GM21526 (cell line): Measurements from ENCODE around the gene CRELD1.

Experiments used
- ATAC-seq: cut with Tn5 transposase; IDR thresholded peaks from one replicate; pipeline ENCODE4 v1.9.1; 2021; ENCODE audit warnings: moderate library complexity; ENCODE audit not compliant: unreplicated experiment, low FRiP score

The CRELD1 gene

DNA sequence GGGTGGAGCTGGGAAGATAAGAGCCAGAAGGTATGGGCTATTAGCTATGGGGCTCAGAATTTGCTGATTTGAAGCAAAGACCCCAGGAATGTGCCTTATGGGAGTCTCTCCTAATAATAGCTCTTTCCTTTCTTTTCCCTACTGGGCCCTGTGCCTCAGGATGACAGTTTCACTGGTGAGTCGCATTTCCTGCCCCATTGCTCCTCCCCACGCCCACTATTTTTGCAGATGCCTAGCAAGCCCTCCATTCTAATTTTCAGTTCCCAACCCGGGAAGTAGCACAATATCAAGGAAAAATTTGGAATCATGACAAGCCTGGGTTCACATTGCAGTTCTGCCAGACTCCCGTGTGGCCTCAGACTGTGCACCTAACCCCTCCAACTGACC is 30.4 kb upstream of the CRELD1 start:
- ATAC-seq, result no peak

DNA sequence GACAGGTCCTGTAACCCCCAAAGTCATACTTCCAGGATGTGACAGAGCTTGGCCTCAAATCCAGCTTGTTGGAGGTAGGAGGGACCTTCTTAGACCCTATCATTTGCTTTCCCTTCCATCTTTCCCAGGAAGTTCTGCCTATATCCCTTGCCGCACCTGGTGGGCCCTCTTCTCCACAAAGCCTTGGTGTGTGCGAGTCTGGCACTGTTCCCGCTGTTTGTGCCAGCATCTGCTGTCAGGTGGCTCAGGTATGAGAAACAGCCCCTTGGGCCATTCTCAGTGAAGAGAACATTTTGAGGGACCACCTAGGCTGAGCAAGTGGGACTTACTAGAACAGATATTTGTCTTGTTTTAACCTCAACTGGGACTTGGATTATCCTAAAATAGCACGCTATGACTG is 29.7 kb upstream of the CRELD1 start:
- ATAC-seq, result no peak

DNA sequence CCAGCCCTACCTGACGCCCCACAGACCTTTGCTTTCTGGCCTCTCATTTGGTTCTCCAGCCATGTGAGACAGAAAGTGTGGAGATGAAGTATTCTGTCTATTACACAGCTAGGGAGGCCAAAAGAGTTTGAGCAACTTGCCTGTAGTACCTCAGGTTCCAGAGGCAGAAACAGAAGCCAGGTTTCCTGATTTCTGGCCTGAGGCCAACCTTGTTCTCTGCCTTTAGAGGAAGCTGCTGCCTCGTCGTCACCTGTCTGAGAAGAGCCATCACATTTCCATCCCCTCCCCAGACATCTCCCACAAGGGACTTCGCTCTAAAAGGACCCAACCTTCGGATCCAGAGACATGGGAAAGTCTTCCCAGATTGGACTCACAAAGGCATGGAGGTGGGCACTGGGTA is 27.2 kb upstream of the CRELD1 start:
- no peak for ATAC-seq

DNA sequence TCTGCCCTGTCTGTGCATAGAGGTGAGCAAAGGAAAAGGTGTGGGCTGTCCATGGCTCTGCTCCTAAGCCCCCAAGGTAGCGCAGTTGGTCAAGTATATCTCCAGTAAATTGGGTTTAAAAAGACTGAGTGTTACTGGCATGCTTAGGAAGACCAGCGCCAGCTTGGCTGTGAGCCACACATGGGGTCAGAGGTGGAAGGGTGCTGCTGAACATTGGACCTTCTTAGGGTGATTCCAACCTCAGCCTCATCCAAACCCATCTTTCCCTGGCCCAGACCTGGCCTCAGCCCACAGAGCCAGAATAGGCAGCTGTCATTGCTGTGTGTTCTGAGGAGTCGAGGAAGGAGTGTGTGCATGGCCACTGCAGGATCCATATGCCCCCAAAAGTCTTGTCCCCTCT is 25.3 kb upstream of the CRELD1 start:
- ATAC-seq, result no peak

DNA sequence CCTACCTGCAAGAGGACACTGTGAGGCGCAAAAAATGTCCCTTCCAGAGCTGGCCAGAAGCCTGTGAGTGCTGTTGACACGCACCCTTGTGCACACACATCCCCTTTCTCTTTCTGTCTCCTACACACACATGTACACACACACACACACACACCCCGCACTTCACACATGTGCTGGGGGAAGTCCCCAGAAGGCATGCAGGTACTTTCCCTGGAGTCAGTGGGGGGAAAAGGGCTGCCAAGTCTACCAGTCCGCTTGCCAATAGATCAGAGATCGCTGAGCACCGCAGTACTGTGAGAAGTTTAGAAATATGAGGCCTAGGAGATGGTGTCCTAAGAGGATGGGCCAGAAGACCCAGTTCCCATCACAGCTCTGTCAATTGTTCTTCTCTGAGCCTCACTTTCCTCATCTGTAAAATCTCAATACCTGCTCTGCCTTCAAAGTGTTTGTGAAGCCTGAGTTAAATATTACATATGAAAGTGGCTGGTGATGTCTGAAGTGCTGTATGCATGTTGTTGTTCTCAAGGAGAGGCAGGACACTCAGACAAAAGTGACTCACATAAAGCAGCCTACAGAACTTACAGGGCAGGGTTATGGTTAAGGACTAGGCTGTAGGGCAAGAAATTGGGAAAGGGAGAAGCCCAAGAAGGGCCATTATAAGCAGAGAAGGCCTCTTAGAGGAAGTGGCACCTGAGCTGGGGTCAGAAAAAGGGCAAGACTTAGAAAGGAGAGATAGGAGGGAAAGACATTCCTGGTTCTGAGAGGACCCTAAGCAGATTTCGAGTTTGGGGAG is 24.2 kb upstream of the CRELD1 start:
- no peak for ATAC-seq

DNA sequence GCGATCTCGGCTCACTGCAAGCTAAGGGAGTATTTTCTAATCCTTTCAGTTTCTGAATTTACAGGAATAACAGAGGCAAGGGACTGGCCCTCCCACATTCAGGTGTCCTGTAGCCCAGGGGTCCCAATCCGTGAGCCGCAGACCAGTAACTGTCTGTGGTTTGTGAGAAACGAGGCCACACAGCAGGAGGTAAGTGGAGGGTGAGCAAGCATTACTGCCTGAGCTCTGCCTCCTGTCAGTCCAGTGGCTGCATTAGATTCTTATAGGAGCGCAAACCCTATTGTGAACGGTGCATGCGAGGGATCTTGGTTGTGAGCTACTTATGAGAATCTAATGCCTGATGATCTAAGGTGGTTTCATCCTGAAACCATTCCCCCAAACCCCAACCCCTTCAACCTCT is 21.8 kb upstream of the CRELD1 start:
- ATAC-seq, result no peak

DNA sequence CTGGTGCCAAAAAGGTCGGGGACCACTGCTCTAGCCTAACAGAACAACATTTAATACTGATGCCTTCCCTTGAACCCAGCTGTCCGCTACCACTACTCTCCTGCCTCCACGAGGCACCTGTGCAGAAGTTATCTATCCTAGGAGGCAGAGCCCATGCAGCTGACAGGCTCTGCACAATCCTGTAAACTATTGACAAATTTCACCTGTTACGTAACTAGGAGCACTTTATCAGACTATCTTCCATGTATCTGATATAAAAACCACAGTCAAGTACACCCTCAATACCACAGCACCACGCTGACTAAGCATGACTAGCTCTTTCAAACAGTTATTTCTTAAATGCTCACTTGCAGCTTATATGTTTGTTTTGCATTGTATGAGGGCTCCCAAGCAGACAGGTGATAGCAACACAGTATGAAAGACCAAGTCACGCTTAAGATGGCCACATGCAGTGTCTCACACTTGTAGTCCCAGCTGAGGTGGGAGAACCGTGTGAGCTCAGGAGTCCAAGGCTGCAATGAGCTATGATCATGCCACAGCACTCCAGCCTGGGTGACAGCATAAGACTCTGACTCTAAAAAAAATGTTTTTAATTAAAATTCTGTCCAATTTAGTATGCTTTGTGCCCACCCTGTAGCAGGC is 21.2 kb upstream of the CRELD1 start:
- ATAC-seq, result no peak

DNA sequence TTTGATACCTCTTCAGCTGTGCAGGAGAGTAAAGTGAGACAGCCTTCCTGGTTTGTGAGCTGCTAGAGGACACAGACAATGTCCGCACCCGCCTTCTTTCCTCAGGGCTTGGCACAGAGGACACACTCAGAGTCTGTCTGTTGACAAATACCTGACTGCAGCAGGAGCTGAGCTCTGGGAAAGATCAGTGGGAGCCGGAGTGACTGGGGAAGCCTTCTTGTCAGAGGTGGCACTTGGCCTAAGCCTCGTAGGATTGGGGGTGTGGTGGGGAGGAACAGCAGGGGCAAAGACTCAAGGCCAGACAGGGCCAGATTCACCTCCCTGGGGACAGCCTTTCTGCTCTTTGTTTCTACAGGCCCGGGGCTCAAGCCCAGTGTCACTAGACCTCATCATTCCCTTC is 20.0 kb upstream of the CRELD1 start:
- no peak for ATAC-seq

DNA sequence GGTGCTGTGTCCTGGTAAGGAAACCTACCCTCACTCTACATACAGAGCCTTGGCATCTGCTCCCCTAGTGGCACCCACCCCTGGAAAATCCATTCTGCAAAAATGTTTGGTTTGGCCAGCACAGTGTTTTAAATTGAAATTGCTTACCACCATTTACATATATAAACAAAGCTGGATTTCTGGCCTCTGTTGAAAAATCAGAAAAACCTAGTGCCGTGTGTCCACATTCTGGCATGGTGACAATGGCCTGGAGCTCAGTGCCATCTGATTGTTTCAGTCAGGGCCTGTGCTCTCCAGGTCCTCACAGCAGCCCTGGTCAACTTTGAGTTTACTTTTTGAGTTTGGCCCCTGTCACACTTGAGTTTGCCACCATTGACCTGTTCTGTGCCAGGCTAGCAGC is 19.6 kb upstream of the CRELD1 start:
- no peak for ATAC-seq

DNA sequence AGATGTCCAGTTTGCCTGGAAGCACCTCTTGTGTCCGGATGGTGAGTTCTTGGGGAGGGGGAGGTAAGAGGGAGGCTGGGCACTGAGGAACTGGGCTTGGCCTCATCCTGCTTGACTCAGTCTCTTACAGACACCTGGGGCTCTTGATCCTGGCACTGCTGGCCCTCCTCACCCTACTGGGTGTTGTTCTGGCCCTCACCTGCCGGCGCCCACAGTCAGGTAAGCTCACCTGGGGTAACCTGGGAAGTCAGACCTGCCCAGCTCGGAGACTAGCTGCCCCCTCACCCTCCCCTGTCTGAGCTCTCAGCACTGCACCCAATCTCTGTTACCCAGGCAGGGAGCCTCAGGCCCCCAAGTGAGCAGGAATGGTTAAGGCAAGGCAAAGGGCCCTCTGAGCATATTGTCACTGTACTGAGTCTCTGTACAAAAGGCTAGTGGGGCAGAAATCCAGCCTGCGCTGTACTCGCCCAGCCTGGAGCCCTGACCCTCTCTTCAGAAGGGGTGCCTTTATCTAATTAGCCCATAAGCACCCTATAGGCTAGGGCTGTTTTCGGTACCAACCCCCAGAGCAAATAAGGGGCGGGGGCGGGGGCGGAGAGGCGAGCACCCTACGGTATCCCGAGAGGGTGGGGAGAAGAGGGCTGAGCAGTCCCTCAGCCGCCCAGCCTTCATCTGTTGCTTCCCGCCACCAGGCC is 18.9 kb upstream of the CRELD1 start:
- ATAC-seq, result no peak

DNA sequence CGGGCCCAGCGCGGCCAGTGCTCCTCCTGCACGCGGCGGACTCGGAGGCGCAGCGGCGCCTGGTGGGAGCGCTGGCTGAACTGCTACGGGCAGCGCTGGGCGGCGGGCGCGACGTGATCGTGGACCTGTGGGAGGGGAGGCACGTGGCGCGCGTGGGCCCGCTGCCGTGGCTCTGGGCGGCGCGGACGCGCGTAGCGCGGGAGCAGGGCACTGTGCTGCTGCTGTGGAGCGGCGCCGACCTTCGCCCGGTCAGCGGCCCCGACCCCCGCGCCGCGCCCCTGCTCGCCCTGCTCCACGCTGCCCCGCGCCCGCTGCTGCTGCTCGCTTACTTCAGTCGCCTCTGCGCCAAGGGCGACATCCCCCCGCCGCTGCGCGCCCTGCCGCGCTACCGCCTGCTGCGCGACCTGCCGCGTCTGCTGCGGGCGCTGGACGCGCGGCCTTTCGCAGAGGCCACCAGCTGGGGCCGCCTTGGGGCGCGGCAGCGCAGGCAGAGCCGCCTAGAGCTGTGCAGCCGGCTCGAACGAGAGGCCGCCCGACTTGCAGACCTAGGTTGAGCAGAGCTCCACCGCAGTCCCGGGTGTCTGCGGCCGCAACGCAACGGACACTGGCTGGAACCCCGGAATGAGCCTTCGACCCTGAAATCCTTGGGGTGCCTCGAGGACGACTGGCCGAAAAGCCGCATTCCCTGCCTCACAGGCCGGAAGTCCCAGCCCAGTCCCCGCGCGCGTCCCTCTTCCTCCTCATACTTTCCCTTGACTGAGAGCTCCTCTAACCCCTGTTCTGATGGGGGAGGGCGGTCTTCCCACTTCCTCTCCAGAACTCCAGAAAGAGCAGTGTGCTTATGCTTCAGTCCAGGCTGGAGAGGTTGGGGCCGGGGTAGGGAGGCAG is 18.1 kb upstream of the CRELD1 start:
- no peak for ATAC-seq

DNA sequence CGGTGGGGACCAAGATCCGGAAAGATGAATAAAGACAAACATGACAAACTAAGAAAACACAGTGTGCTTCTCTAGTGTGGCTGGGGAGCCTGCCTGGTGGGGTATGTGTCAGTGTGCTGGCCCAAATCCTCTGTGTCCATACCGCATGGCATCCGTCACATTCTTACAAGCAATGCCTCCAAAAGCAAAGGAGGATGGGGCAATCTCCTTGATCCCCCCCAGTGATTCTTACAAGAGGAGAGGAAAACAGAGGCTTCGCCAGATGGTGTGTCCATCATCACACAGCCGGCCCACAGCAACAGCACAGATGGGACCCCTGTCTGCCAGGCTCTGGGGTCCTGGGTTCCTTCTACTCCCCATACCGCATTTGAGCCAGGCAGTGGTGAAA is 17.3 kb upstream of the CRELD1 start:
- ATAC-seq, result no peak

DNA sequence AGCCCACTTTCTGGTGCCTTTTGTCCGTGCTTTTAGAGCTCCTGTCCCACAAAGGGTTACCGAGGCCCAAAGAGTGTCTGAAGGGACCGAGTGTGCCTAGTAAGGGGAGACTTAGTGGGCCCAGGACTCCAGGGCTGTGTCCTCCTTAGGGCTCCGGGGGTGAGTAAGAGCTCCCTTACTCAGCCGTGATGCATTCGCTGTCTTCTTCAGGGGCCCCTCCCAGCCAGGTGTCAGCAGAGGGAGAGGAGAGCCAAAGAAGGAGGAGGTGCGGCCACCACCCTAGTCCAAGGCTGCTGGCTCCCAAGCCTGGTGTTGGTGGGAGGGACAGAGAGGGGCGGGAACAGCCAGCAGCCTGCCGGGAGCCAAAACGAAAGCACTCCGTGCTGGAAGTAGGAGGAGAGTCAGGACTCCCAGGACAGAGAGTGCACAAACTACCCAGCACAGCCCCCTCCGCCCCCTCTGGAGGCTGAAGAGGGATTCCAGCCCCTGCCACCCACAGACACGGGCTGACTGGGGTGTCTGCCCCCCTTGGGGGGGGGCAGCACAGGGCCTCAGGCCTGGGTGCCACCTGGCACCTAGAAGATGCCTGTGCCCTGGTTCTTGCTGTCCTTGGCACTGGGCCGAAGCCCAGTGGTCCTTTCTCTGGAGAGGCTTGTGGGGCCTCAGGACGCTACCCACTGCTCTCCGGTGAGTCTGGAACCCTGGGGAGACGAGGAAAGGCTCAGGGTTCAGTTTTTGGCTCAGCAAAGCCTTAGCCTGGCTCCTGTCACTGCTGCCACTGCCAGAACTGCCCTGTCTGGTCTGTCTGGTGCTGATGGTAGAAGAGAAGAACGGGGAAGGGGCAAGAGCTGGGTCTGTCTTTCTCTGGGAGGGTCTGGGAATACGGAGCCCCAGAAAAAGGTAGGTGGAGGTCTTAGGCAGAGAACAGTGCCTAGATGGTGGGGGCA is 16.6 kb upstream of the CRELD1 start, which contains the start of gene IL17RC:
TSS of gene IL17RC (plus strand) at position 365 of the 947 bp plus-strand sequence. CDS start at position 583, 218 bp downstream.
- no peak for ATAC-seq

DNA sequence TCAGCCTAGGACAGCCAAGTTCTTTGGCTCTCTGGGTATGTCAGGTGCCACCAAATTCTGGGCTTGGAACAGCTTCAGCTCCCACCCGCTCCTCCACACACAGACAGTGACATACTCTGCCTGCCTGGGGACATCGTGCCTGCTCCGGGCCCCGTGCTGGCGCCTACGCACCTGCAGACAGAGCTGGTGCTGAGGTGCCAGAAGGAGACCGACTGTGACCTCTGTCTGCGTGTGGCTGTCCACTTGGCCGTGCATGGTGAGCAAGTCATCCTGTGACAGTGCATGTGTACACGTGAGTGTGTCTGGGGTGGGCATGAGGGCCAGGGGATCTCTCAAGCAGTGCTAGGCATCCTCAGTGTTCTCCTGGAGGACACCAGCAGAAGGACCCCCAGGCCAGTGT is 15.8 kb upstream of the CRELD1 start:
- ATAC-seq, result no peak

DNA sequence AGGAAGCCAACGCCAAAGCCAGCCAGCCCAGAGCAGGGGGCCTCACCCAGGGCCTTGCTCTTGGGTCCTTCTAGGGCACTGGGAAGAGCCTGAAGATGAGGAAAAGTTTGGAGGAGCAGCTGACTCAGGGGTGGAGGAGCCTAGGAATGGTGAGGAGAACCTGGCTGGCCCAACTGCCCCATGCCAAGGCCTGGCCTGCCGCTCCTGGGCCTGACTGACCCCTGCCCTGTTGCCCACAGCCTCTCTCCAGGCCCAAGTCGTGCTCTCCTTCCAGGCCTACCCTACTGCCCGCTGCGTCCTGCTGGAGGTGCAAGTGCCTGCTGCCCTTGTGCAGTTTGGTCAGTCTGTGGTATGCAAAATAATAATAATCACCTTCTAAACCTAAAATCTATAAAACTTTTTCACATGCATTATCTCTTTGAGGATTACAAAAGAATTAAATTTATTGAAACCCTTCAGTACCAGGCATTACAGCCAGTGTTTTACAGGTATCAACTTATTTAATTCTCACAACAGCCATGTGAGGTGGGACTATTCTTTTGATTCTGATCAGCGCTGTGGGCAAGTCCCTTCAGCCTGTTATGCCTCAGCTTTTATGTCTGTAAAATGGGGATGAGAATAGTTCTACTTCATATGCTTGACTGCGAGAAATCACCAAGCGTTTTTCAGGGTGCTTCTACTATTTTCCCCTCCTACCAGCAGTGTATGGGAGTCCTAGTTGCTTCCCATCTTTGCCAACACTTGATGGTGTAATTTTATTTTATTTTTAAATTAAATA is 15.2 kb upstream of the CRELD1 start:
- ATAC-seq, result no peak

DNA sequence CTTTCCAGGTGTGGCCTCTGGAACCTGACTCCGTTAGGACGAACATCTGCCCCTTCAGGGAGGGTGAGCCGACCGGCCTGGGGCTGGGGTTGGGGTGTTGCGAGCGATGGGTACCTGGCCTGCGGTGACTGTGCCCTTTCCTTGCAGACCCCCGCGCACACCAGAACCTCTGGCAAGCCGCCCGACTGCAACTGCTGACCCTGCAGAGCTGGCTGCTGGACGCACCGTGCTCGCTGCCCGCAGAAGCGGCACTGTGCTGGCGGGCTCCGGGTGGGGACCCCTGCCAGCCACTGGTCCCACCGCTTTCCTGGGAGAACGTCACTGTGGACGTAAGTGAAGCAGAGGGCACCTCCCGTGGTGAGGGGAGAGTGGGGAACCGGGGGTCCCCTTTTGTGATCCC is 5.5 kb upstream of the CRELD1 start:
- no peak for ATAC-seq

DNA sequence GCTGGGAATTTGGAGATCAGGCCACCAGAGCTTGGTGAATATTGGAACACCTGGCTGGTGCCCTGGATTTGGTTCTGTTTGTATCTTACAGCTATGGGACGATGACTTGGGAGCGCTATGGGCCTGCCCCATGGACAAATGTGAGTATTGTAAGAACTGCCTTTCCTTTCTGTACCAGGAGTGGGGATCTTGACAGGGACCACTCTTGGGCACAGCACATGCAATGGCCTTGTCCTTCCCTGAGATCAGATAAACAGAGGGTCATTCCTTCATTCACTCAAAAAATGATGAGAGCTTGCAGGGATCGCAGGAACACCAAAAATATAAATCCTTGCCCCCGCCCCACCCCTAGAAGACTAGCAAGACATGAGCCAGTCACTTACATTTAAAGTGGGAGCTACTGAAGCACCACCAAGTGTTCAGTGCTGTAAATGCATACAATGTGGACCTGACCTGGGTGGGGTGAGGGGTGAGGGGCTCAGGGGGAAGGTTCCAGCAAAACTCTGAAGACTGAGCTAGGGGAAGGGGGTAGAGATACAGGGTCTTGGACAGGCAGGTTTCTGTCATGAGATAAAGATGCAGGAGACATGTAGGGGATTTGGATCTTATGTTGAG is 2.7 kb upstream of the CRELD1 start:
- ATAC-seq, result no peak

DNA sequence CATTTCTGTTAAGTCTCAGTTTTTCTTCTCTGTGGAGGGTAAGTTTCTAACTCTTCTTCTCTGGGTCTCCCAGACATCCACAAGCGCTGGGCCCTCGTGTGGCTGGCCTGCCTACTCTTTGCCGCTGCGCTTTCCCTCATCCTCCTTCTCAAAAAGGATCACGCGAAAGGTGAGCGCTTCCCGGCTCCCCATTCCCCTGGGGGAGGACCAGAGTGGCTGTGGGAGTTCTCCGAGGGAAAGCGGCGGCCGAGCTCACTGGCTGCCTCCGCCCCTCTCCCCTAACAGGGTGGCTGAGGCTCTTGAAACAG is 1.1 kb upstream of the CRELD1 start:
- no peak for ATAC-seq
